Stomach smooth muscle (tissue), 2 donors: ENCODE measurements around the gene NDUFB1.

Experiments used
- H3K27ac ChIP-seq: one replicate; pipeline ENCODE4 v1.7.0; 2013; ENCODE audit warnings: mild to moderate bottlenecking, low read length, inconsistent platforms
- H3K27me3 ChIP-seq, 2 donors: one replicate each; pipeline ENCODE4 v1.7.0; 2013; ENCODE audit warnings: low read length in 2 of 2; ENCODE audit not compliant: insufficient read depth in 2 of 2, control insufficient read depth in 1 of 2
- H3K36me3 ChIP-seq, 2 donors: one replicate each; pipeline ENCODE4 v1.7.0; 2013; ENCODE audit warnings: low read length in 2 of 2; ENCODE audit not compliant: control insufficient read depth in 2 of 2, insufficient read depth in 2 of 2
- H3K4me1 ChIP-seq: one replicate; pipeline ENCODE4 v1.7.0; 2013; ENCODE audit warnings: low read length; ENCODE audit not compliant: control insufficient read depth, insufficient read depth
- H3K4me3 ChIP-seq, 2 donors: one replicate each; pipeline ENCODE4 v1.7.0; 2013; ENCODE audit warnings: low read length in 2 of 2
- H3K9ac ChIP-seq, 2 donors: one replicate each; pipeline ENCODE4 v1.7.0; 2013; ENCODE audit warnings: low read length in 2 of 2, mild to moderate bottlenecking in 1 of 2
- H3K9me3 ChIP-seq, 2 donors: one replicate each; pipeline ENCODE4 v1.7.0; 2013; ENCODE audit warnings: low read length in 2 of 2; ENCODE audit not compliant: control insufficient read depth in 2 of 2
- donor health status: healthy.
- donor health status: Pancreatic carcinoma.

The NDUFB1 gene

GRCh38 chr14:92121670-92122350 lies at the start of gene NDUFB1, which contains the start of gene CPSF2:
NDUFB1 (minus strand) TSS chr14:92121706; CDS start chr14:92117637, 4,069 bp downstream.
CPSF2 (plus strand) TSS chr14:92121969; CDS start chr14:92130985, 9,016 bp downstream.
- Histone ChIP-seq H3K4me3 (peak within 1 kb of the TSS; percentile 87 to 96), H3K27me3 (no peaks in the 10 kb centered on the region), H3K4me1 (peaks cover 18% of the 10 kb centered on the region), H3K36me3 (peaks cover 1 to 10% of the 10 kb centered on the region in 2 donors), H3K9ac (peak within 1 kb of the TSS; percentile 98), H3K27ac (peak within 1 kb of the TSS; percentile 93), H3K9me3 (no peaks in the 10 kb centered on the region)

- H3K27me3 ChIP-seq, result no peaks in the 10 kb centered on the region
- no peaks in the 10 kb centered on the region for H3K4me1 ChIP-seq
- no peak overlapping the region for H3K4me3 ChIP-seq
- peaks cover 7 to 27% of the 10 kb centered on the region in 2 donors for H3K36me3 ChIP-seq
- no peaks in the 10 kb centered on the region for H3K9me3 ChIP-seq
- H3K9ac ChIP-seq, result no peak overlapping the region
- H3K27ac ChIP-seq, result no peak overlapping the region
Observed at GRCh38 chr14:92164958-92165357, 43.5 kb upstream of the NDUFB1 start.

- H3K27ac ChIP-seq, result no peak overlapping the region
- no peaks in the 10 kb centered on the region for H3K9me3 ChIP-seq
- no peaks in the 10 kb centered on the region for H3K4me1 ChIP-seq
- no peaks in the 10 kb centered on the region for H3K27me3 ChIP-seq
- H3K4me3 ChIP-seq, result no peak overlapping the region
- H3K9ac ChIP-seq, result no peak overlapping the region
- H3K36me3 ChIP-seq, result peaks cover 26 to 41% of the 10 kb centered on the region in 2 donors
Observed at GRCh38 chr14:92161521-92161920, 40.0 kb upstream of the NDUFB1 start.

GRCh38 chr14:92160619-92161018 lies 39.1 kb upstream of the NDUFB1 start:
- Histone ChIP-seq H3K9me3 (no peaks in the 10 kb centered on the region), H3K36me3 (peaks cover 26 to 39% of the 10 kb centered on the region in 2 donors), H3K4me3 (no peak overlapping the region), H3K4me1 (no peaks in the 10 kb centered on the region), H3K9ac (no peak overlapping the region), H3K27ac (no peak overlapping the region), H3K27me3 (no peaks in the 10 kb centered on the region)

GRCh38 chr14:92154283-92154942 lies 32.9 kb upstream of the NDUFB1 start:
- Histone ChIP-seq H3K4me3 (no peak overlapping the region), H3K9me3 (no peaks in the 10 kb centered on the region), H3K27me3 (no peaks in the 10 kb centered on the region), H3K36me3 (peaks cover 18 to 21% of the 10 kb centered on the region in 2 donors), H3K9ac (no peak overlapping the region), H3K4me1 (no peaks in the 10 kb centered on the region), H3K27ac (no peak overlapping the region)

GRCh38 chr14:92153581-92153980 lies 32.1 kb upstream of the NDUFB1 start:
- Histone ChIP-seq H3K4me3 (no peak overlapping the region), H3K27ac (no peak overlapping the region), H3K36me3 (peaks cover 21% of the 10 kb centered on the region in 2 donors)

GRCh38 chr14:92144708-92145107 lies 23.2 kb upstream of the NDUFB1 start:
- H3K27ac ChIP-seq, result no peak overlapping the region
- H3K4me1 ChIP-seq, result no peaks in the 10 kb centered on the region
- peaks cover 36 to 37% of the 10 kb centered on the region in 2 donors for H3K36me3 ChIP-seq

More at GRCh38 chr14:92153581-92153980, 32.1 kb upstream of the NDUFB1 start:
- Histone ChIP-seq H3K9ac (no peak overlapping the region), H3K4me1 (no peaks in the 10 kb centered on the region), H3K27me3 (no peaks in the 10 kb centered on the region), H3K9me3 (no peaks in the 10 kb centered on the region)

GRCh38 chr14:92143962-92144361 lies 22.5 kb upstream of the NDUFB1 start:
- H3K9me3 ChIP-seq, result no peaks in the 10 kb centered on the region
- H3K27ac ChIP-seq, result no peak overlapping the region
- H3K4me3 ChIP-seq, result no peak overlapping the region
- H3K36me3 ChIP-seq, result peaks cover 33 to 34% of the 10 kb centered on the region in 2 donors
- no peaks in the 10 kb centered on the region for H3K4me1 ChIP-seq
- no peak overlapping the region for H3K9ac ChIP-seq
- H3K27me3 ChIP-seq, result no peaks in the 10 kb centered on the region

More at GRCh38 chr14:92144708-92145107, 23.2 kb upstream of the NDUFB1 start:
- Histone ChIP-seq H3K9me3 (no peaks in the 10 kb centered on the region), H3K4me3 (no peak overlapping the region), H3K27me3 (no peaks in the 10 kb centered on the region), H3K9ac (no peak overlapping the region)

DNA sequence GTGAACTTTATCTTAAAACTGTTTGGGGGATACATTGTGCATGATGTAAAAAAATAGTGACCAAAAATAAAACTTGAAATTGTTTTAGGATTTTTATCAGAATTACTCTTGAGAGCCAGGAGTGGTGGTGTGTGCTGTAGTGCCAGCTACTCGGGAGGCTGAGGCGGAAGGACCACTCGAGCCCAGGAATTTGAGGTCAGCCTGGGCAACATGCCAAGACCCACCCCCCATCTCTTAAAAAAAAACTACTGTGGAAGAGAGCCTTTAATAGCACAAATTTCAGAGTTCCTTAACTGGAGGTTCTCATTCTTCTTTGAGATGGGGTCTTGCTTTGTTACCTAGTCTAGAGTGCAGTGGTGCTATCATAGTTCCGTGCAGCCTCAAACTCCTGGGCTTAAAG lies 21.8 kb upstream of the NDUFB1 start:
- H3K36me3 ChIP-seq, result peaks cover 33 to 36% of the 10 kb centered on the region in 2 donors

GRCh38 chr14:92135269-92135668 lies 13.8 kb upstream of the NDUFB1 start:
- H3K36me3 ChIP-seq, result peaks cover 17 to 23% of the 10 kb centered on the region in 2 donors
- no peak overlapping the region for H3K9ac ChIP-seq
- no peaks in the 10 kb centered on the region for H3K27me3 ChIP-seq
- no peaks in the 10 kb centered on the region for H3K4me1 ChIP-seq
- no peak overlapping the region for H3K27ac ChIP-seq
- no peaks in the 10 kb centered on the region for H3K9me3 ChIP-seq
- H3K4me3 ChIP-seq, result no peak overlapping the region

More for the DNA sequence above, 21.8 kb upstream of the NDUFB1 start:
- Histone ChIP-seq H3K27ac (no peak overlapping the region), H3K4me1 (no peaks in the 10 kb centered on the region), H3K9me3 (no peaks in the 10 kb centered on the region), H3K9ac (no peak overlapping the region), H3K27me3 (no peaks in the 10 kb centered on the region), H3K4me3 (no peak overlapping the region)

GRCh38 chr14:92134456-92134855 lies 12.9 kb upstream of the NDUFB1 start:
- Histone ChIP-seq H3K36me3 (peaks cover 17 to 23% of the 10 kb centered on the region in 2 donors), H3K9ac (no peak overlapping the region), H3K4me1 (no peaks in the 10 kb centered on the region), H3K9me3 (no peaks in the 10 kb centered on the region), H3K4me3 (no peak overlapping the region), H3K27me3 (no peaks in the 10 kb centered on the region), H3K27ac (no peak overlapping the region)
